ENCODE measurements around the gene TBC1D17.

The TBC1D17 gene

DNA sequence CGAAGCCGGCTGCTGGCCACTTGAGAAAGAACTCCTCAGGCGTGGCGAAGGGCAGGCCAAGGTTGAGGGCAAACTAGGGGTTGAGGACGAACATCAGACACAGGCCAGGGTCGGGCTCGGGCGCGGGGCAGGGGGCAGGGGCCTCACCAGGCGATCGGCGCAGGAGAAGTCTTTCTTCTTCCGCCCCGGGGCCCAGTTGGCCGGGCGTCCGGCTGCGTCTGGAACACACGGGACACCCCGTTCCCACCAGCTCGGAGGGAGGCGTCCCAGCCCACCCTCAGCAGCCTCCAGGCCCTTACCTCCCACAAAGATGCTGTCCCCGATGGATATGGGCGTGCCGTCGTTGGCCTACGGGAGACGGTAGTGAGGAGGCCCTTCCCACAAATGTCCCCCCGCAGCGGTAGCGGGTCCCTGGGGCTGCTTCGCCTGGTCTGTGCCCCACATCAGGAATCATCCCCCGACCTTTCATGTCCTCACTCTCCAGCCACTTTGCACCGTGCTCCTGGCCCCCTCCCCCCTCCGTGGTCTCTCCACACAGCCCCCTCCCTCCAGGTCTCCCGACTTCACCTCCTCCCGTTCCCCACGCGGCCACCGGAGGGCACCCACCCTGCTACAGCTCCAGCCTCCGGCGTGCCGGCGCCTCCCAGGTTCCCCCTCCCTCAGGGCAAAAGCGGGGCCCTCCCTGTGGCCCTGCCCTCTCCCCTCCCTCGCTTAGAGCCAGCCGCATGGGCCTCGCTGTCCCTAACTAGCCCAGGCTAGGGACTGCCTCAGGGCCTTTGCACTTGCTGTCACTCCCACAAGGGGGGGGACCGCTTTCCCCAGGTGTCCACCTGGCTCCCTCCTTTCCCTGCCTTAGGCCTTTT lies 14.9 kb upstream of the TBC1D17 start:
- no peak overlapping the region for H3K27ac ChIP-seq (ENCODE audit: low read length)
- no peaks in the 10 kb centered on the region for H3K9me3 ChIP-seq (ENCODE audit: control insufficient read depth in 2 of 2, low read length in 2 of 2)
- H3K4me1 ChIP-seq (ENCODE audit: control insufficient read depth, insufficient read depth, low read length) = peaks cover 22% of the 10 kb centered on the region
- H3K9ac ChIP-seq (ENCODE audit: low read length in 2 of 2) = no peak overlapping the region
- no peaks in the 10 kb centered on the region for H3K27me3 ChIP-seq (ENCODE audit: control insufficient read depth in 1 of 2, insufficient read depth in 2 of 2, low read length in 2 of 2)
- peaks cover 13 to 28% of the 10 kb centered on the region in 2 donors for H3K36me3 ChIP-seq (ENCODE audit: control insufficient read depth in 2 of 2, insufficient read depth in 2 of 2, low read length in 2 of 2)
- no peak overlapping the region for H3K4me3 ChIP-seq (ENCODE audit: low read length in 2 of 2)

DNA sequence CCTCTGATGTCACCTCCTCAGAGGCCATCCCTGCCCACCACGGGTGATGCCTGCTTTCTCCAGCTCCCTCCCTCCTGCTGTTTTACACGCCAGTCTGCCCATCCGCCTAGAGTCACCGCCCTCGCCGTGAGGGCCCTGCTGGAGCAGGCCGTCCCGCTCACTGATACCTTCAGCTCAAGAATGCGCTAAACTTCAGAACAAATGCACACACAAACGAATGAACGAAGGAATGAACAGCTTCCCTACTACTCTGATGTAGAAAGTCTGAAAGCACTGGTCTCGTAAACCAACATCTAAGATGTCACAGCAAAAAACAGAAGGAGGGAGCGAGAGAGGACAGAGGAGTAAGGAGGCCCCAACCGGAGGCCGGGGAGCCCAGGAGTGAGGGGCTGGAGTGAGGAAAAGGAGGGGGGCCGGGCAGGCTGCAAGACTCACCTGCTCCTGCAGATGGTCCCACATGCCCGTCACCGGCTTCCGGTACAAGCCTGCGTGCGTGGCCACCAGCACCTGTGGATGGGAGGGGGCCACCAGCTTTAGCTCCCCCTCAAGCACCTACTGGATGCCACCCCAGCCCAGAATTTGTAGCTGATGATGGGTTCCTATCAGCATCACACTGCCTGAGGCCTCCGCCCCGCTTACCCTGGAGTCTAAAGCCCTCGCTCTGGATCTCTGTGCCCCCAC lies 14.1 kb upstream of the TBC1D17 start:
- peaks cover 12 to 24% of the 10 kb centered on the region in 2 donors for H3K36me3 ChIP-seq (ENCODE audit: control insufficient read depth in 2 of 2, insufficient read depth in 2 of 2, low read length in 2 of 2)
- H3K9ac ChIP-seq (ENCODE audit: low read length in 2 of 2) = no peak overlapping the region
- H3K27me3 ChIP-seq (ENCODE audit: control insufficient read depth in 1 of 2, insufficient read depth in 2 of 2, low read length in 2 of 2) = no peaks in the 10 kb centered on the region
- peaks cover 29% of the 10 kb centered on the region for H3K4me1 ChIP-seq (ENCODE audit: control insufficient read depth, insufficient read depth, low read length)
- no peak overlapping the region for H3K27ac ChIP-seq (ENCODE audit: low read length)
- H3K4me3 ChIP-seq (ENCODE audit: low read length in 2 of 2) = no peak overlapping the region
- H3K9me3 ChIP-seq (ENCODE audit: control insufficient read depth in 2 of 2, low read length in 2 of 2) = no peaks in the 10 kb centered on the region

DNA sequence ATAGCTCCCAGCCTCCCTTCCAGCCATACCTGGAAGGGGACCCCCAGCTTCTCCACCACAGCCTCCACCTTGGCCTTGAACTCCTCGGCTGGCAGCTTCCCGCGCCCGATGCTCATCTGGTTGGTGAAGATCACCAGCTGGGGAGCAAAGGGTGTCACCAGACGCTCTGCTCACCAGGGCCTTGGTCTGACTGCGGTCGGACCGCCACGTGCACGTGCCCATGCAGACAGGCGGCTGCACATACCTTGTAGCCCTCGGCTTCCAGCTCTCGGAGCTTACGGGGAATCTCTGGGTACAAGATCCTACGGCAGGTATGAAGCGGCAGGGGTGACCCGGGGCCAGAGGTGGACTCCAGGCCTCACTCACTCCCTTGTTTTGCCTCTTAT lies 13.6 kb upstream of the TBC1D17 start:
- Histone ChIP-seq H3K36me3 (ENCODE audit: control insufficient read depth in 2 of 2, insufficient read depth in 2 of 2, low read length in 2 of 2) (peaks cover 7 to 20% of the 10 kb centered on the region in 2 donors), H3K9ac (ENCODE audit: low read length in 2 of 2) (no peak overlapping the region), H3K27ac (ENCODE audit: low read length) (no peak overlapping the region), H3K9me3 (ENCODE audit: control insufficient read depth in 2 of 2, low read length in 2 of 2) (no peaks in the 10 kb centered on the region), H3K27me3 (ENCODE audit: control insufficient read depth in 1 of 2, insufficient read depth in 2 of 2, low read length in 2 of 2) (no peaks in the 10 kb centered on the region), H3K4me1 (ENCODE audit: control insufficient read depth, insufficient read depth, low read length) (peaks cover 33% of the 10 kb centered on the region), H3K4me3 (ENCODE audit: low read length in 2 of 2) (no peak overlapping the region)

DNA sequence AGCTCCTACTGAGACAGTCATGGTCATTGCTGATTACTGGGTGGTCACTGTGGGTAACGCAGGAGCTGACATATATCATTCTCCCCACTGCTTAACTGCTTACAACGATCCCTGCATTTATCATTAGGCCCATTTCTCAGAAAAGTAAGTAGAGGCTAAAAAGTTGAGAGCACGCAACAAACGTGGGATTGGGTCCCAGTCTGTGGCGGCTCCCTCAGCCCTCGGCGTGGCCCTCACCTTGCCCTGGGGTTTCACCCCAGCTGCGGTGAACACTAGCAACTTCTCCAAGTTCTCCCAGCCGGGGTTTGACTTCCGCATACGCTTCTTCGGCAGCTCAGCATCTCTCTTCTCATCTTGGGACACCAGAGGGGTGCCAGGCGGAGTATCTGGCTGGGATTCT lies 12.6 kb upstream of the TBC1D17 start:
- Histone ChIP-seq H3K4me3 (ENCODE audit: low read length in 2 of 2) (no peak overlapping the region), H3K27ac (ENCODE audit: low read length) (no peak overlapping the region), H3K4me1 (ENCODE audit: control insufficient read depth, insufficient read depth, low read length) (peaks cover 38% of the 10 kb centered on the region), H3K9ac (ENCODE audit: low read length in 2 of 2) (no peak overlapping the region), H3K9me3 (ENCODE audit: control insufficient read depth in 2 of 2, low read length in 2 of 2) (no peaks in the 10 kb centered on the region), H3K27me3 (ENCODE audit: control insufficient read depth in 1 of 2, insufficient read depth in 2 of 2, low read length in 2 of 2) (no peaks in the 10 kb centered on the region), H3K36me3 (ENCODE audit: control insufficient read depth in 2 of 2, insufficient read depth in 2 of 2, low read length in 2 of 2) (peaks cover 7 to 19% of the 10 kb centered on the region in 2 donors)

DNA sequence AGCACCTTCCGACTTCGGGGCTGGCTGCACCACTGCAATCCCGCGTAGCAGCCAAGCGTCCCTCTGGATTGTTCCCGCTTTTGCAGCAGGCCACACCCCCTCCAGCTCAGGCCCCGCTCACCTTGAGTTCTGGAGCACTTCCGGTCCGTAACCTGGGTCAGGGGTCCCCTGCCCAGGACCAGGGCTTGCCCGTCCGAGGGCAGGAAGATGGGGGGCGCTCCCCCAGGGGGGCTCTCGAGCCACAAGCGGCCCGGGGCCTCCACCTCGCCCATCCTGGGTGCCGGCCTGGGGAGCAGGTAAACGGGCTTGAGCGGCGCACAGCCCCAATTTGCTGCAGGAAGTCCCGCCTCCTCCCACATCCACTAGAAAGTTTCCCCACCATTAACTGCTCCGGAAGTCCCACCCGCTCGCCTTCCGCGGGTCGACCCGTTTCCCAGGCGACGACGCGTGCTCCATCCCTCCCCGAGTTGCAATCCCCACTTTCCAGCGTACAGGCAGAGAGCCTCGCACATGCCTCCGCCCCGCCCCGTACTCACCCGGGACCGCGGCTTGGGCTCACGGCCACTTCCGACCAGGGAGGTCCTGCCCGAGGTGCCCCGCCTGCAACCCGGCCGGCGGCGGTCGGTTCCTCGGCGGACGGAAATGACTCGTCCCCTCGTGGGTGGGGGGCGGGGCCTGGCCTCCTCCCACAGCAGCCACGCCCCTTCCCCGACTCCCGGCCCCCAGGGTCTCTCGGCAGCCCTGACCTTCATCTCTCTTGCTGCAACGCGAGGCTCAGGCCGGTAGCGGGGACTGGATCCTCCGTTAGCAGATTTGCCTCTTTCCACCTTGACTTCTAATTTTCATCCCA lies 10.3 kb upstream of the TBC1D17 start, which contains the start of gene PNKP:
Gene PNKP (minus strand): TSS at position 644 of the 850 bp plus-strand sequence. CDS start 372 bp downstream, at position 272.
- H3K4me1 ChIP-seq (ENCODE audit: control insufficient read depth, insufficient read depth, low read length) = peaks cover 49% of the 10 kb centered on the region
- peak within 1 kb of the TSS; percentile 89 to 92 for H3K4me3 ChIP-seq (ENCODE audit: low read length in 2 of 2)
- H3K36me3 ChIP-seq (ENCODE audit: control insufficient read depth in 2 of 2, insufficient read depth in 2 of 2, low read length in 2 of 2) = peaks cover 7 to 19% of the 10 kb centered on the region in 2 donors
- H3K27me3 ChIP-seq (ENCODE audit: control insufficient read depth in 1 of 2, insufficient read depth in 2 of 2, low read length in 2 of 2) = no peaks in the 10 kb centered on the region
- no peaks in the 10 kb centered on the region for H3K9me3 ChIP-seq (ENCODE audit: control insufficient read depth in 2 of 2, low read length in 2 of 2)
- H3K9ac ChIP-seq (ENCODE audit: low read length in 2 of 2) = peak within 1 kb of the TSS; percentile 62 to 86
- H3K27ac ChIP-seq (ENCODE audit: low read length) = peak within 1 kb of the TSS; percentile 84

DNA sequence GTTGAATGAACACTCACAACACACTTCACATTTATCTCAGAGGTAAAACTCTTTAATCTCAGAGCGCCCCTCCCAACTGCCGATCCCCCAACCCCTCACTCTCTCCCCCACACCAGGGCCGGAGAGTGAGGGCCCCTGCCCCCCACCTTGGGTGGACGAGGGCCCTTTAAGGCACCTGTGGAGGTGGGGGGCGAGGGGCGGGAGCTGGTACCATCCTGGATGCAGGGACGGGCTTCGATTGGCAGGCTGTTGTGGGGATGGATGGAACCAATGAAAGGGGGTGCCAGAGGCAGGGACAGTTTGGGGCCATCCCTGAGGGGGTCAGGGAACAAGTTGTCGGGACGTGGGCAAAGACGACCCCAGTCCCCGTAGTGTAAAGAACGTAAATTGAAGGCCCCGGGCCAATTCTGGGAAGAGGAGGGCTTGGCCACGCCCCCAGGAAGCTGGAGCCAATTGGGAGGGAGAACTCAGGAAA lies 8.5 kb upstream of the TBC1D17 start:
- Histone ChIP-seq H3K27me3 (ENCODE audit: control insufficient read depth in 1 of 2, insufficient read depth in 2 of 2, low read length in 2 of 2) (no peaks in the 10 kb centered on the region), H3K4me3 (ENCODE audit: low read length in 2 of 2) (peak overlapping the region; percentile 66 to 74), H3K9me3 (ENCODE audit: control insufficient read depth in 2 of 2, low read length in 2 of 2) (no peaks in the 10 kb centered on the region), H3K9ac (ENCODE audit: low read length in 2 of 2) (peak overlapping the region in 1 of 2 donors; percentile 59), H3K27ac (ENCODE audit: low read length) (peak overlapping the region; percentile 87), H3K4me1 (ENCODE audit: control insufficient read depth, insufficient read depth, low read length) (peaks cover 49% of the 10 kb centered on the region), H3K36me3 (ENCODE audit: control insufficient read depth in 2 of 2, insufficient read depth in 2 of 2, low read length in 2 of 2) (peaks cover 0 to 12% of the 10 kb centered on the region in 2 donors)

DNA sequence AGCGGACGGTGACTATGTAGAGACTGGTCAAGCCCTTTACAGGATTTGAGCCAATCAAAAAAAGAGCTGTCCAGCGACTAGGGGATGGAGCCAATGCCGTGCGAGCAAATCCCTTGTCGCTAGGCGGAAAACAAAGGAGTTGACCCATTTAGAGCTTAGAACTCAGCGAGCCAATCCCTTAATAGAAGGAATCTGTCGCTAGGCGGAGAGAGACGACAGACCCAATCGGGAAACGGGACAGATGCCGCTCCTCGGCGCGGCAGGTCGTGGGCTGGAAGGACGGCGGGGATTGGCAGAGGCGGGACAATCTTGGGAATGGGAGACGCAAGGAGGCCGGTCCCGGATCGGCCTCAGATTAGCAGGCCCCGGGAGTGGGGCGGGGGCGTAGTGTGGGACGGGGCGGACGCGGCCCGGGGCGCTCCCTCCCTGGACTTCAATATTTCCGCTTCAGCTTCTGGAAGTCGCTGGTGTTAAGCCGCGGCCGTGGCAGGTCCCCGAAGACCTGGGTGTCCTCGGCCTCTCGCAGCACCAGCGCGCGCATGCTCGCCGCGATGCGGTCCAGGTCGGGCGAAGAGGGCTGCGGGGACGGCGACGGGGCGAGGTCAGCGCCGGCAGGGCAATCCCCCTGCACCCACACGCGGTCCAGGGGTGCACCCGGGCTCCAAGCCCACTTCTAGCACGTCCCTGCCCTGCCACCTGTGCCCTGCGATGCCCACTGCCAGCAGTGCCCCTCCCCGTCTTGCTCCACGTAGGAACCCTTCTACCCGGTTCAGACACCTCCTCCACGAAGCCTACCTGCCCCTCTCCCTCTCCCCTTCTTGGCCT lies 7.8 kb upstream of the TBC1D17 start:
- peak overlapping the region; percentile 87 for H3K27ac ChIP-seq (ENCODE audit: low read length)
- peaks cover 0 to 14% of the 10 kb centered on the region in 2 donors for H3K36me3 ChIP-seq (ENCODE audit: control insufficient read depth in 2 of 2, insufficient read depth in 2 of 2, low read length in 2 of 2)
- H3K9ac ChIP-seq (ENCODE audit: low read length in 2 of 2) = peak overlapping the region; percentile 68 to 73
- H3K4me3 ChIP-seq (ENCODE audit: low read length in 2 of 2) = peak overlapping the region; percentile 40 to 79
- H3K9me3 ChIP-seq (ENCODE audit: control insufficient read depth in 2 of 2, low read length in 2 of 2) = no peaks in the 10 kb centered on the region
- H3K27me3 ChIP-seq (ENCODE audit: control insufficient read depth in 1 of 2, insufficient read depth in 2 of 2, low read length in 2 of 2) = no peaks in the 10 kb centered on the region
- peaks cover 54% of the 10 kb centered on the region for H3K4me1 ChIP-seq (ENCODE audit: control insufficient read depth, insufficient read depth, low read length)

DNA sequence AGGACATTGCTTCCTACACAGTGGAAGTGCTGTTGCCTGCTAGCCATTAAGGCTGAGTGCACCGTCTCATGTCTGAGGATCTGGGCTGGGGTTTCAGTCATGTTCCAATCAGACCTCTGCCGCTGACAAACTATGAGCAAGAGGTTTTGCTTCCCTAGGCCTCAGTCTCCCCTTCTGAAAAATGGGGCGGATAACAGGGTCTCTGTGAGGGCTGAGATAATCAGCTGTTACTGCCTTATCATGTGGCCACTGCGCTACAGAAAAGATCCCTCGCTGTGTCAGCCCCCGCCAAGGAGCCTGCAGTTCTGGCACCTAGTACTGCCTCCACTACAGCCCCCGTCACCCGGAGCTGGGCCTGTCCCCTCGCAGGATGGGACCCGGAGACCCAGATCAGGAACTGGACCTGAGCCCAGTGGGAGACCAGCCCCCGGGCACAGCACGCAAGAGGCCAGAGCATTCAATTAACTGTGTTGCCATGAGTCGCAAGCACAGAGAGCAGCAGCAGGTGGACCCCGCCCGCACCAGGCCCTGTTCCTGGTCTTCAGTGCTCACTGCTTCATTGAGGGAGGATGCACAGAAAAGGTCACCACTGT lies 7.1 kb upstream of the TBC1D17 start:
- Histone ChIP-seq H3K4me3 (ENCODE audit: low read length in 2 of 2) (peak overlapping the region; percentile 40 to 79), H3K9ac (ENCODE audit: low read length in 2 of 2) (peak overlapping the region; percentile 68 to 73), H3K4me1 (ENCODE audit: control insufficient read depth, insufficient read depth, low read length) (peaks cover 56% of the 10 kb centered on the region), H3K9me3 (ENCODE audit: control insufficient read depth in 2 of 2, low read length in 2 of 2) (no peaks in the 10 kb centered on the region), H3K27me3 (ENCODE audit: control insufficient read depth in 1 of 2, insufficient read depth in 2 of 2, low read length in 2 of 2) (no peaks in the 10 kb centered on the region), H3K36me3 (ENCODE audit: control insufficient read depth in 2 of 2, insufficient read depth in 2 of 2, low read length in 2 of 2) (peaks cover 0 to 13% of the 10 kb centered on the region in 2 donors), H3K27ac (ENCODE audit: low read length) (peak overlapping the region; percentile 87)

DNA sequence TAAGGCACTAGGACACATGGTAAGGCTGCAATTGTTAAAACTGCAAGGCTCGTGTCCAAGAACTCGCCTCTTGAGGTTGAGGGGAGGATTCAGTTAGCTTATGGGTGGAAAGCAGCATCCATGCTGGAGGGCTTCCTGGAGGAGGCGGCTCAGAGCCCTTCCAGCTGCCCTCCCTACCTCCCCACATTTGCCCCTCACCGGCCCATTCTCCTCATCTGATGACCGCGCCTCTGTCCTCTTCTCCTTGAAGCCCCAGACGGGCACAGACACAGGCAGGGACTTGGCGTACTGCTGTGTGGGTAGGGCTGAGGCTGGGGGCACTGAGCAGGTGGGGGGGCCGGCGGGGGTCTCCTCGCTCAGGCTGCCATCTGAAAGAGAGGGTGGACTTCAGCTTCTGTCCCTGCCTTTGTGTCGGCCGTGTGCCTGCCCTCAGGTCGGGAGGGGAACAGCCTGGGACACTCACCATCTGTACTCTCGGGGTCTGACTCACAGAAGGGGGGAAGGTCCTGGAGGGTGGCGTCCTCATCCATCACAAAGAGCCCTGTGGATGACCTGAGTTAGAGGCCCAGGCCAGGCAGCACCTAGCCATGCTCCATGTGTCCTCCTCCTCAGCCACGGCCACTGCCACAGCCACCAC lies 6.0 kb upstream of the TBC1D17 start:
- Histone ChIP-seq H3K4me3 (ENCODE audit: low read length in 2 of 2) (no peak overlapping the region), H3K27me3 (ENCODE audit: control insufficient read depth in 1 of 2, insufficient read depth in 2 of 2, low read length in 2 of 2) (no peaks in the 10 kb centered on the region), H3K9me3 (ENCODE audit: control insufficient read depth in 2 of 2, low read length in 2 of 2) (no peaks in the 10 kb centered on the region), H3K27ac (ENCODE audit: low read length) (no peak overlapping the region), H3K4me1 (ENCODE audit: control insufficient read depth, insufficient read depth, low read length) (peaks cover 55% of the 10 kb centered on the region), H3K36me3 (ENCODE audit: control insufficient read depth in 2 of 2, insufficient read depth in 2 of 2, low read length in 2 of 2) (peaks cover 0 to 13% of the 10 kb centered on the region in 2 donors), H3K9ac (ENCODE audit: low read length in 2 of 2) (no peak overlapping the region)

All from stomach smooth muscle (tissue), 2 donors.